ENCODE data around the gene GPR137C. TPM values are rescaled to one million over a fixed set of nuclear protein-coding genes. Genes with fewer than 3 reads are reported as not detected.

The GPR137C gene
- total RNA-seq, 1 experiment from 2014 or later: 0.89 TPM

DNA sequence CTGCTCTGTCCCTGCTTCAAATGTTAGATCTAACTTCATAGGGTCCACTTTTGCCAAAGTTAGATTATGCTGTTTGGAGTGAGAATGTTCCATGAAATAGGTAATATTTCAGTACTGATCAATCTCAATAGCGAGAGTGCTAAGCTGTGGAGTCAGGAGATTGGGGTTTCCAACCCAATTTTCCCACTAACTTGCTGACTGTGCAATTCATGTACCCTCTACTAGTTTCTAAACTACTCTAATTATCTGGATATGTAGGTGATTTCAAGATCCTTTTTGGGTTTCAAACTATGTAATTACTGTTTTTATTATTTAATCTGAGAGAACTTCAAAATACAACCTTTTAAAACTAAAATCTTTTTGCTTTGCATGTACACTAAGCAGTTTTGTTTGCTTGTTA lies 45.9 kb downstream of the GPR137C start:
- Histone ChIP-seq H3K9me2 (ENCODE audit: insufficient read depth) (no peaks in the 10 kb centered on the region), H3K4me2 (ENCODE audit: low read length) (no peak overlapping the region), H4K20me1 (ENCODE audit: insufficient read depth) (no peaks in the 10 kb centered on the region), H2AFZ (ENCODE audit: low read depth, low read length, poor library complexity, severe bottlenecking) (no peak overlapping the region), H3K4me1 (ENCODE audit: control insufficient read depth in 1 of 2, insufficient read depth in 2 of 2, low read length in 2 of 2) (peaks cover 0 to 4% of the 10 kb centered on the region in 2 experiments; a peak in 1 of 4 replicates), H3K79me2 (ENCODE audit: insufficient read depth, low read length) (no peaks in the 10 kb centered on the region), H3K36me3 (ENCODE audit: control insufficient read depth in 1 of 2, insufficient read depth in 2 of 2, low read length in 2 of 2) (no peaks in the 10 kb centered on the region), H3K27me3 (ENCODE audit: insufficient read depth, low read length) (no peaks in the 10 kb centered on the region), H3K9ac (ENCODE audit: low read length) (no peak overlapping the region), H3K4me3 (replicated peaks in 1 of 2; ENCODE audit: low read depth in 1 of 2, low read length in 2 of 2) (no peak overlapping the region), H3K27ac (ENCODE audit: low read depth, low read length) (no peak overlapping the region), H3K9me3 (ENCODE audit: control insufficient read depth in 1 of 2, insufficient read depth in 1 of 2, low read depth in 1 of 2, low read length in 2 of 2) (no peaks in the 10 kb centered on the region)
- RAD21 ChIA-PET (ENCODE audit: low non-redundant PET in 1 of 2, low total read pairs in 2 of 2, uncharacterized antibody in 2 of 2, unreplicated experiment in 2 of 2): no interaction called here
- no TSS peak for BruUV-seq (replicated peaks)
- no peak for ATAC-seq
- POLR2A ChIA-PET: no interaction called here
- intact Hi-C loops (cut with micrococcal nuclease): no loop called here
- no peak for TF ChIP-seq SRF (IDR thresholded peaks at IDR 0.05; ENCODE audit: low read depth)
- CTCF ChIA-PET: no interaction called here
- DNase-seq (ENCODE audit: low read depth, low spot score): no peak

DNA sequence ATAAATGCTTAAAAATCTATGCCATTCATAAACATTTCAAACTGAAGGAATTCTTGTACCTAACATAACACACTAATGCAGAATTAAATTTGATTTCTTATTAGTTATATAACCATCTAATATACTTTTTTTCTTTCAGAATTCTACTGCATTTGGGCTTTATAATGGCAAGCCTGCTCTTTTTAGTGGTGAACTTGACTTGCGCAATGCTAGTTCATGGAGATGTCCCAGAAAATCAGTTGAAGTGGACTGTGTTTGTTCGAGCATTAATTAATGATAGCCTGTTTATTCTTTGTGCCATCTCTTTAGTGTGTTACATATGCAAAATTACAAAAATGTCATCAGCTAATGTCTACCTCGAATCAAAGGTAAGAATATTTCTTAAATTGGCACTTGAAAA lies 47.3 kb downstream of the GPR137C start:
- no peak overlapping the region for H3K27ac ChIP-seq (ENCODE audit: low read depth, low read length)
- no peak overlapping the region for H3K9ac ChIP-seq (ENCODE audit: low read length)
- no peak for TF ChIP-seq POLR2A (IDR thresholded peaks at IDR 0.05; ENCODE audit: borderline replicate concordance, extremely low read depth, insufficient read depth, insufficient read length)
- TF ChIP-seq EZH2phosphoT487 (IDR thresholded peaks at IDR 0.05; ENCODE audit: borderline replicate concordance): no peak
- TF ChIP-seq, protein P1, sequence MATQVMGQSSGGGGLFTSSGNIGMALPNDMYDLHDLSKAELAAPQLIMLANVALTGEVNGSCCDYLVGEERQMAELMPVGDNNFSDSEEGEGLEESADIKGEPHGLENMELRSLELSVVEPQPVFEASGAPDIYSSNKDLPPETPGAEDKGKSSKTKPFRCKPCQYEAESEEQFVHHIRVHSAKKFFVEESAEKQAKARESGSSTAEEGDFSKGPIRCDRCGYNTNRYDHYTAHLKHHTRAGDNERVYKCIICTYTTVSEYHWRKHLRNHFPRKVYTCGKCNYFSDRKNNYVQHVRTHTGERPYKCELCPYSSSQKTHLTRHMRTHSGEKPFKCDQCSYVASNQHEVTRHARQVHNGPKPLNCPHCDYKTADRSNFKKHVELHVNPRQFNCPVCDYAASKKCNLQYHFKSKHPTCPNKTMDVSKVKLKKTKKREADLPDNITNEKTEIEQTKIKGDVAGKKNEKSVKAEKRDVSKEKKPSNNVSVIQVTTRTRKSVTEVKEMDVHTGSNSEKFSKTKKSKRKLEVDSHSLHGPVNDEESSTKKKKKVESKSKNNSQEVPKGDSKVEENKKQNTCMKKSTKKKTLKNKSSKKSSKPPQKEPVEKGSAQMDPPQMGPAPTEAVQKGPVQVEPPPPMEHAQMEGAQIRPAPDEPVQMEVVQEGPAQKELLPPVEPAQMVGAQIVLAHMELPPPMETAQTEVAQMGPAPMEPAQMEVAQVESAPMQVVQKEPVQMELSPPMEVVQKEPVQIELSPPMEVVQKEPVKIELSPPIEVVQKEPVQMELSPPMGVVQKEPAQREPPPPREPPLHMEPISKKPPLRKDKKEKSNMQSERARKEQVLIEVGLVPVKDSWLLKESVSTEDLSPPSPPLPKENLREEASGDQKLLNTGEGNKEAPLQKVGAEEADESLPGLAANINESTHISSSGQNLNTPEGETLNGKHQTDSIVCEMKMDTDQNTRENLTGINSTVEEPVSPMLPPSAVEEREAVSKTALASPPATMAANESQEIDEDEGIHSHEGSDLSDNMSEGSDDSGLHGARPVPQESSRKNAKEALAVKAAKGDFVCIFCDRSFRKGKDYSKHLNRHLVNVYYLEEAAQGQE (IDR thresholded peaks at IDR 0.05; ENCODE audit: low read depth): no peak
- TF ChIP-seq ELF1 (IDR thresholded peaks at IDR 0.05; ENCODE audit: borderline replicate concordance, low read depth): no peak
- no peak for TF ChIP-seq RAD21 (IDR thresholded peaks at IDR 0.05; ENCODE audit: low read depth)
- TF ChIP-seq, protein P2, sequence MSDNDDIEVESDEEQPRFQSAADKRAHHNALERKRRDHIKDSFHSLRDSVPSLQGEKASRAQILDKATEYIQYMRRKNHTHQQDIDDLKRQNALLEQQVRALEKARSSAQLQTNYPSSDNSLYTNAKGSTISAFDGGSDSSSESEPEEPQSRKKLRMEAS (IDR thresholded peaks at IDR 0.05): no peak
- TF ChIP-seq, protein P3, sequence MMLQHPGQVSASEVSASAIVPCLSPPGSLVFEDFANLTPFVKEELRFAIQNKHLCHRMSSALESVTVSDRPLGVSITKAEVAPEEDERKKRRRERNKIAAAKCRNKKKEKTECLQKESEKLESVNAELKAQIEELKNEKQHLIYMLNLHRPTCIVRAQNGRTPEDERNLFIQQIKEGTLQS (IDR thresholded peaks at IDR 0.05): no peak
- TF ChIP-seq CBX3 (IDR thresholded peaks at IDR 0.05; ENCODE audit: low read depth): no peak
- TF ChIP-seq FOSL1 (IDR thresholded peaks at IDR 0.05; ENCODE audit: low read depth): no peak
- no peak for TF ChIP-seq YY1 (IDR thresholded peaks at IDR 0.05; ENCODE audit: extremely low read depth, insufficient replicate concordance, low read depth, low read length)
- TF ChIP-seq, protein P4, sequence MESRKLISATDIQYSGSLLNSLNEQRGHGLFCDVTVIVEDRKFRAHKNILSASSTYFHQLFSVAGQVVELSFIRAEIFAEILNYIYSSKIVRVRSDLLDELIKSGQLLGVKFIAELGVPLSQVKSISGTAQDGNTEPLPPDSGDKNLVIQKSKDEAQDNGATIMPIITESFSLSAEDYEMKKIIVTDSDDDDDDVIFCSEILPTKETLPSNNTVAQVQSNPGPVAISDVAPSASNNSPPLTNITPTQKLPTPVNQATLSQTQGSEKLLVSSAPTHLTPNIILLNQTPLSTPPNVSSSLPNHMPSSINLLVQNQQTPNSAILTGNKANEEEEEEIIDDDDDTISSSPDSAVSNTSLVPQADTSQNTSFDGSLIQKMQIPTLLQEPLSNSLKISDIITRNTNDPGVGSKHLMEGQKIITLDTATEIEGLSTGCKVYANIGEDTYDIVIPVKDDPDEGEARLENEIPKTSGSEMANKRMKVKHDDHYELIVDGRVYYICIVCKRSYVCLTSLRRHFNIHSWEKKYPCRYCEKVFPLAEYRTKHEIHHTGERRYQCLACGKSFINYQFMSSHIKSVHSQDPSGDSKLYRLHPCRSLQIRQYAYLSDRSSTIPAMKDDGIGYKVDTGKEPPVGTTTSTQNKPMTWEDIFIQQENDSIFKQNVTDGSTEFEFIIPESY (IDR thresholded peaks at IDR 0.05; ENCODE audit: extremely low read depth, insufficient replicate concordance, low read length): no peak
- TF ChIP-seq EGR1 (IDR thresholded peaks at IDR 0.05; ENCODE audit: low read depth): no peak
- no peak for TF ChIP-seq ZFX (IDR thresholded peaks at IDR 0.05)
- TF ChIP-seq CEBPB (IDR thresholded peaks at IDR 0.05; ENCODE audit: low read depth): no peak
- no peak for TF ChIP-seq TCF7L2 (IDR thresholded peaks at IDR 0.05; ENCODE audit: borderline replicate concordance, extremely low read depth, insufficient read depth, insufficient read length)
- no peaks in the 10 kb centered on the region for H3K79me2 ChIP-seq (ENCODE audit: insufficient read depth, low read length)
- intact Hi-C loops (cut with micrococcal nuclease): no loop called here
- no peaks in the 10 kb centered on the region for H3K36me3 ChIP-seq (ENCODE audit: control insufficient read depth in 1 of 2, insufficient read depth in 2 of 2, low read length in 2 of 2)
- DNase-seq (ENCODE audit: low read depth, low spot score) (no peak), ATAC-seq (no peak)
- H3K9me2 ChIP-seq (ENCODE audit: insufficient read depth): no peaks in the 10 kb centered on the region
- no peak overlapping the region for H3K4me2 ChIP-seq (ENCODE audit: low read length)
- H3K27me3 ChIP-seq (ENCODE audit: insufficient read depth, low read length): no peaks in the 10 kb centered on the region
- no peak overlapping the region for H3K4me3 ChIP-seq (replicated peaks in 1 of 2; ENCODE audit: low read depth in 1 of 2, low read length in 2 of 2)
- H3K4me1 ChIP-seq (ENCODE audit: control insufficient read depth in 1 of 2, insufficient read depth in 2 of 2, low read length in 2 of 2): peaks cover 0 to 4% of the 10 kb centered on the region in 2 experiments; a peak in 1 of 4 replicates
- RAD21 ChIA-PET (ENCODE audit: low non-redundant PET in 1 of 2, low total read pairs in 2 of 2, uncharacterized antibody in 2 of 2, unreplicated experiment in 2 of 2): no interaction called here
- H2AFZ ChIP-seq (ENCODE audit: low read depth, low read length, poor library complexity, severe bottlenecking): no peak overlapping the region
- BruUV-seq (replicated peaks): no TSS peak
- POLR2A ChIA-PET: no interaction called here
- CTCF ChIA-PET: no interaction called here
- H3K9me3 ChIP-seq (ENCODE audit: control insufficient read depth in 1 of 2, insufficient read depth in 1 of 2, low read depth in 1 of 2, low read length in 2 of 2): no peaks in the 10 kb centered on the region
- no peaks in the 10 kb centered on the region for H4K20me1 ChIP-seq (ENCODE audit: insufficient read depth)

Measured in HCT116 (cell line).